HepG2 (cell line): ENCODE data around the gene PANK2. TPM values are rescaled to one million over a fixed set of nuclear protein-coding genes. Genes with fewer than 3 reads are reported as not detected.

Experiments
- NFYB ChIP-seq: sonication (generic); formaldehyde crosslinking; IDR thresholded peaks from 2 replicates; pipeline ENCODE4 v1.4.0; 2020; ENCODE audit warnings: missing genetic modification reagents
- polyA plus RNA-seq, 8 experiments: library from polyadenylated mRNA; depleted of rRNA in 3 of 8; stranded (reverse) in 7 of 8; unstranded in 1 of 8; fragments of >200 nt; fragmentation: Illumina TruSeq in 4 of 8; extraction: Trizol in 4 of 8; gene quantifications; 2 replicates each; pipeline versions ENCODE4 v1.2.1 to v1.2.3, GENCODE V29; 2011 to 2016; ENCODE audit warnings: low read depth in 4 of 8, missing spikeins in 1 of 8, mixed read lengths in 1 of 8; ENCODE audit not compliant: insufficient read depth in 1 of 8
- total RNA-seq, 5 experiments: library from RNA; depleted of rRNA; stranded (reverse); fragments of >200 nt; fragmentation: Illumina TruSeq; extraction: Trizol; gene quantifications; 2 replicates each; pipeline ENCODE4 v1.2.3, GENCODE V29; 2016; ENCODE audit warnings: low read depth in 1 of 5
- TF ChIP-seq, protein P1 (sequence below): sonication (generic); formaldehyde crosslinking; IDR thresholded peaks from 2 replicates; pipeline ENCODE4 v1.9.0; 2021; ENCODE audit warnings: missing genetic modification reagents, mild to moderate bottlenecking, borderline replicate concordance
- TF ChIP-seq, protein P2 (sequence below), 2 experiments: fragments of 450-650 bp in 1 of 2; sonication (generic) in 1 of 2; formaldehyde crosslinking in 1 of 2; IDR thresholded peaks; 2 replicates each; pipeline versions ENCODE4 v1.6.1 to v1.8.0; 2016 to 2022; ENCODE audit warnings: antibody characterized with exemption in 1 of 2, mild to moderate bottlenecking in 1 of 2, missing genetic modification reagents in 1 of 2

Gene PANK2
- total and polyA plus RNA-seq, 2 of the 13 experiments (the other 11 are each of a cell fraction or from before 2014, with no cell fraction given), result 39.2 to 123 TPM

DNA sequence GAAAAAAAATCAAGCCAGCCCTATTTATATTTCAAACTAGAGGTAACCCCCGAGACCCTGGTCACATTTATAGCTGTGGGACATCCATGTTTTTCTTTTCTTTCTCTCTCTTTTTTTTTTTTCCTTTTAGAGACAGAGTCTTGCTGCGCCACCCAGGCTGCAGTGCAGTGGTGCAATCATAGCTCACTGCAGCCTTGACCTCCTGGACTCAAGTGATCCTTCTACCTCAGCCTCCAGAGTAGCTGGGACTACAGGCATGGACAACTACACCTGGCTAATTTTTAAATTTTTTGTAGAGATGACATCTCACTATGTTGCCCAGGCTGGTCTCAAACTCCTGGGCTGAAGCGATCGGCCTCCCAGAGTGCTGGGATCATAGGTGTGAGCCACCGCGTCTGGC, 30.5 kb upstream of the PANK2 start (continued):
- TF ChIP-seq, protein P1, sequence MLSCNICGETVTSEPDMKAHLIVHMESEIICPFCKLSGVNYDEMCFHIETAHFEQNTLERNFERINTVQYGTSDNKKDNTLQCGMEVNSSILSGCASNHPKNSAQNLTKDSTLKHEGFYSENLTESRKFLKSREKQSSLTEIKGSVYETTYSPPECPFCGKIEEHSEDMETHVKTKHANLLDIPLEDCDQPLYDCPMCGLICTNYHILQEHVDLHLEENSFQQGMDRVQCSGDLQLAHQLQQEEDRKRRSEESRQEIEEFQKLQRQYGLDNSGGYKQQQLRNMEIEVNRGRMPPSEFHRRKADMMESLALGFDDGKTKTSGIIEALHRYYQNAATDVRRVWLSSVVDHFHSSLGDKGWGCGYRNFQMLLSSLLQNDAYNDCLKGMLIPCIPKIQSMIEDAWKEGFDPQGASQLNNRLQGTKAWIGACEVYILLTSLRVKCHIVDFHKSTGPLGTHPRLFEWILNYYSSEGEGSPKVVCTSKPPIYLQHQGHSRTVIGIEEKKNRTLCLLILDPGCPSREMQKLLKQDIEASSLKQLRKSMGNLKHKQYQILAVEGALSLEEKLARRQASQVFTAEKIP (CRISPR knock-in tag), result no peak
- TF ChIP-seq, protein P2, sequence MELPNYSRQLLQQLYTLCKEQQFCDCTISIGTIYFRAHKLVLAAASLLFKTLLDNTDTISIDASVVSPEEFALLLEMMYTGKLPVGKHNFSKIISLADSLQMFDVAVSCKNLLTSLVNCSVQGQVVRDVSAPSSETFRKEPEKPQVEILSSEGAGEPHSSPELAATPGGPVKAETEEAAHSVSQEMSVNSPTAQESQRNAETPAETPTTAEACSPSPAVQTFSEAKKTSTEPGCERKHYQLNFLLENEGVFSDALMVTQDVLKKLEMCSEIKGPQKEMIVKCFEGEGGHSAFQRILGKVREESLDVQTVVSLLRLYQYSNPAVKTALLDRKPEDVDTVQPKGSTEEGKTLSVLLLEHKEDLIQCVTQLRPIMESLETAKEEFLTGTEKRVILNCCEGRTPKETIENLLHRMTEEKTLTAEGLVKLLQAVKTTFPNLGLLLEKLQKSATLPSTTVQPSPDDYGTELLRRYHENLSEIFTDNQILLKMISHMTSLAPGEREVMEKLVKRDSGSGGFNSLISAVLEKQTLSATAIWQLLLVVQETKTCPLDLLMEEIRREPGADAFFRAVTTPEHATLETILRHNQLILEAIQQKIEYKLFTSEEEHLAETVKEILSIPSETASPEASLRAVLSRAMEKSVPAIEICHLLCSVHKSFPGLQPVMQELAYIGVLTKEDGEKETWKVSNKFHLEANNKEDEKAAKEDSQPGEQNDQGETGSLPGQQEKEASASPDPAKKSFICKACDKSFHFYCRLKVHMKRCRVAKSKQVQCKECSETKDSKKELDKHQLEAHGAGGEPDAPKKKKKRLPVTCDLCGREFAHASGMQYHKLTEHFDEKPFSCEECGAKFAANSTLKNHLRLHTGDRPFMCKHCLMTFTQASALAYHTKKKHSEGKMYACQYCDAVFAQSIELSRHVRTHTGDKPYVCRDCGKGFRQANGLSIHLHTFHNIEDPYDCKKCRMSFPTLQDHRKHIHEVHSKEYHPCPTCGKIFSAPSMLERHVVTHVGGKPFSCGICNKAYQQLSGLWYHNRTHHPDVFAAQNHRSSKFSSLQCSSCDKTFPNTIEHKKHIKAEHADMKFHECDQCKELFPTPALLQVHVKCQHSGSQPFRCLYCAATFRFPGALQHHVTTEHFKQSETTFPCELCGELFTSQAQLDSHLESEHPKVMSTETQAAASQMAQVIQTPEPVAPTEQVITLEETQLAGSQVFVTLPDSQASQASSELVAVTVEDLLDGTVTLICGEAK (IDR thresholded peaks at IDR 0.05), result no peak
- TF ChIP-seq, protein P2 (CRISPR knock-in tag; IDR thresholded peaks at IDR 0.05), result no peak
- TF ChIP-seq NFYB (CRISPR knock-in tag), result no peak
